HepG2 (cell line): Measurements from ENCODE around the gene TEX13D.

Experiments used
- ATF3 ChIP-seq: sonication (generic); formaldehyde crosslinking; IDR thresholded peaks from 2 replicates; pipeline ENCODE4 v1.4.0; 2020; ENCODE audit warnings: missing genetic modification reagents
- BHLHE40 ChIP-seq: IDR thresholded peaks from 2 replicates; pipeline ENCODE4 v1.6.1; 2011; ENCODE audit warnings: low read length, improper control_type of control experiment
- CTCF ChIP-seq: sonication (generic); formaldehyde crosslinking; IDR thresholded peaks from 2 replicates; pipeline ENCODE4 v1.5.0; 2020; ENCODE audit warnings: mild to moderate bottlenecking, missing genetic modification reagents, moderate library complexity
- HNF4A ChIP-seq: sonication (generic); formaldehyde crosslinking; IDR thresholded peaks from 2 replicates; pipeline ENCODE4 v1.4.0; 2020; ENCODE audit warnings: missing genetic modification reagents
- IKZF1 ChIP-seq: fragments of 450-650 bp; IDR thresholded peaks from 2 replicates; pipeline ENCODE4 v1.7.1; 2016
- KDM5A ChIP-seq: fragments of 200-600 bp; sonication (generic); IDR thresholded peaks from 2 replicates; pipeline ENCODE4 v1.7.0; 2018; ENCODE audit warnings: antibody characterized with exemption, mild to moderate bottlenecking, low read length, borderline replicate concordance
- MAFK ChIP-seq, 2 experiments: IDR thresholded peaks in 1 of 2; conservative IDR thresholded peaks in 1 of 2; 2 replicates each; pipeline ENCODE4 v1.6.1; 2011; ENCODE audit warnings: improper control_type of control experiment in 2 of 2, low read length in 2 of 2
- NONO ChIP-seq, 2 experiments: fragments of 450-650 bp in 1 of 2; sonication (generic) in 1 of 2; formaldehyde crosslinking in 1 of 2; IDR thresholded peaks in 1 of 2; conservative IDR thresholded peaks in 1 of 2; 2 replicates each; pipeline versions ENCODE4 v1.6.1 to v1.8.0; 2017 to 2022; ENCODE audit warnings: mild to moderate bottlenecking in 1 of 2, missing genetic modification reagents in 1 of 2, moderate library complexity in 1 of 2
- POLR2AphosphoS5 ChIP-seq: IDR thresholded peaks from 2 replicates; pipeline ENCODE4 v1.6.1; 2012; ENCODE audit warnings: low read depth, low read length
- REST ChIP-seq, 2 experiments: IDR thresholded peaks; 2 replicates each; pipeline ENCODE4 v1.6.1; 2011 to 2012; ENCODE audit warnings: low read length in 2 of 2, borderline replicate concordance in 1 of 2, low read depth in 1 of 2, mild to moderate bottlenecking in 1 of 2, moderate library complexity in 1 of 2
- SP2 ChIP-seq: sonication (generic); formaldehyde crosslinking; IDR thresholded peaks from 2 replicates; pipeline ENCODE4 v1.5.1; 2020; ENCODE audit warnings: mild to moderate bottlenecking, missing genetic modification reagents
- YY1 ChIP-seq: IDR thresholded peaks from 2 replicates; pipeline ENCODE4 v1.6.1; 2011; ENCODE audit warnings: low read length, low read depth, moderate library complexity, mild to moderate bottlenecking; ENCODE audit not compliant: insufficient read depth, insufficient replicate concordance
- ZKSCAN8 ChIP-seq: IDR thresholded peaks from 2 replicates; pipeline ENCODE4 v1.6.1; 2016; ENCODE audit warnings: borderline replicate concordance, missing genetic modification reagents, missing compliant biosample characterization

- no peak for TF ChIP-seq BHLHE40
- no peak for TF ChIP-seq KDM5A
- no peak for TF ChIP-seq CTCF (CRISPR knock-in tag)
- no peak for TF ChIP-seq MAFK (conservative IDR thresholded peaks at IDR 0.05 in 1 of 2, IDR thresholded peaks at IDR 0.05 in 1 of 2; ENCODE audit: low read length in 2 of 2)
- TF ChIP-seq HNF4A, result no peak
- no peak for TF ChIP-seq ZKSCAN8 (CRISPR knock-in tag)
- TF ChIP-seq ATF3 (CRISPR knock-in tag), result no peak
- TF ChIP-seq SP2, result no peak
- no peak for TF ChIP-seq REST (IDR thresholded peaks at IDR 0.05; ENCODE audit: borderline replicate concordance in 1 of 2, low read depth in 1 of 2, low read length in 2 of 2)
- no peak for TF ChIP-seq IKZF1
- no peak for TF ChIP-seq YY1
- no peak for TF ChIP-seq NONO (IDR thresholded peaks at IDR 0.05)
- TF ChIP-seq NONO (CRISPR knock-in tag; conservative IDR thresholded peaks at IDR 0.05), result no peak
- no peak for TF ChIP-seq POLR2AphosphoS5
These were observed 9.1 kb downstream of the TEX13D start for GRCh38 chrX:124341396-124342132.
